ENCODE data around the gene OR8J1.

Gene OR8J1

GRCh38 chr11:56410801-56411200, 56.7 kb downstream of the OR8J1 start:
- TF ChIP-seq CTCF (IDR thresholded peaks at IDR 0.05; ENCODE audit: borderline replicate concordance, control extremely low read depth, extremely low read depth, insufficient read depth, missing control alignments): no peak
- no peak for DNase-seq (ENCODE audit: low spot score)
- in situ Hi-C loops (cut with MboI; ENCODE audit: low sequenced_read_pairs, unreplicated experiment): no loop called here
